ENCODE data around the gene CTRB2.

The CTRB2 gene

DNA sequence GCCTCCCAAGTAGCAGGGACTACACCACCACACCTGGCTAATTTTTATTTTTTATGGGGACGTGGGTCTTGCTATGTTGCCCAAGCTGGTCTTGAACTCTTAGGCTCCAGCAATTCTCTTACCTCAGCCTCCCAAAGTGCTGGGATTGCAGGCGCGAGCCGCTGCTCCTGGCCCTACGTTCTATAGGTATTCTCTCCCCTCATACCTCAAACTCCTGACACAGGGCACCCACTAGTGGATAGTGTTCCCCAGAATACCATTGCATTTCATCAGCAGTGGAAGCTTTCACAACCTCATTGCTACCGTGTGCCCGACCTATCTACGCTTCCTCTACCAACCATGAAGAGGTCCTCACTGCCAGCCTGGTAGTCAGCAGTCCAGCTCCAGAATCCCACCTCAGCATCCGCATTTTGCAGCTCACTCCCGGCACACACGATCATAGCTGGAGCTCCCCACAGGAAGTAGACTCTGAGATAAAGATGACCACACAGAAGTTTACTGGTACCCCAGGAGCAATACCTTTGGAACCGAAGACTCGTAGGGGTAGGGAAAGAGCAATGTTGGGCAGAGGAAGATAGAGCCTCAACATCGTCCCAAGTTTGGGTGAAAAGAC lies 9.3 kb downstream of the CTRB2 start:
- TF ChIP-seq, protein P1, sequence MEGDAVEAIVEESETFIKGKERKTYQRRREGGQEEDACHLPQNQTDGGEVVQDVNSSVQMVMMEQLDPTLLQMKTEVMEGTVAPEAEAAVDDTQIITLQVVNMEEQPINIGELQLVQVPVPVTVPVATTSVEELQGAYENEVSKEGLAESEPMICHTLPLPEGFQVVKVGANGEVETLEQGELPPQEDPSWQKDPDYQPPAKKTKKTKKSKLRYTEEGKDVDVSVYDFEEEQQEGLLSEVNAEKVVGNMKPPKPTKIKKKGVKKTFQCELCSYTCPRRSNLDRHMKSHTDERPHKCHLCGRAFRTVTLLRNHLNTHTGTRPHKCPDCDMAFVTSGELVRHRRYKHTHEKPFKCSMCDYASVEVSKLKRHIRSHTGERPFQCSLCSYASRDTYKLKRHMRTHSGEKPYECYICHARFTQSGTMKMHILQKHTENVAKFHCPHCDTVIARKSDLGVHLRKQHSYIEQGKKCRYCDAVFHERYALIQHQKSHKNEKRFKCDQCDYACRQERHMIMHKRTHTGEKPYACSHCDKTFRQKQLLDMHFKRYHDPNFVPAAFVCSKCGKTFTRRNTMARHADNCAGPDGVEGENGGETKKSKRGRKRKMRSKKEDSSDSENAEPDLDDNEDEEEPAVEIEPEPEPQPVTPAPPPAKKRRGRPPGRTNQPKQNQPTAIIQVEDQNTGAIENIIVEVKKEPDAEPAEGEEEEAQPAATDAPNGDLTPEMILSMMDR (IDR thresholded peaks at IDR 0.05; ENCODE audit: poor library complexity, severe bottlenecking) = no peak
- Histone ChIP-seq H3K4me3 (ENCODE audit: severe bottlenecking) (no peak overlapping the region), H3K9me3 (ENCODE audit: severe bottlenecking) (no peaks in the 10 kb centered on the region), H3K36me3 (ENCODE audit: low read depth) (no peaks in the 10 kb centered on the region), H3K27ac (ENCODE audit: poor library complexity, severe bottlenecking) (no peak overlapping the region), H3K27me3 (ENCODE audit: insufficient read depth, poor library complexity, severe bottlenecking) (no peaks in the 10 kb centered on the region), H3K4me1 (ENCODE audit: insufficient read depth, poor library complexity, severe bottlenecking) (peaks cover 3% of the 10 kb centered on the region)
- DNase-seq (ENCODE audit: low spot score) (no peak), ATAC-seq (ENCODE audit: low read depth) (no peak)

DNA sequence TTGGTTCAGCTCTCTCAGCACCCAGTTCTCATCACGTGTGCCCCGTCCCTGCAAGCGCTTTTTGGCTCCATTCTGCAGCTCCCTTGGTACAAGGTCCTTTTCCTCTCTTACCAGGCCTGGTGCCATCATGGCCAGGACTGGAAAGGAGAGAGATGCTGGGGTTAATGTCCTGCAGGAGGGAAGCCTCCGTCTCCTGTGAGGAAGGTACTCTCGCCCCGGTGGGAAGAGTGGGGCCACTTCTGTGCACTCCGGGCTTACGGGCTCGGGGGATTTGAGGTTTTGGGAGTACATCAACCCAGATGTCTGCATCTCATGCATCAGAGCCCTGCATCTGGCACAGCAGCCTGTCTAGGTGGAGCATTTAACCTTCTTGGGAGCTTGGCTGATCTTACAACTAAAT lies 10.1 kb downstream of the CTRB2 start:
- peaks cover 3% of the 10 kb centered on the region for H3K4me1 ChIP-seq (ENCODE audit: insufficient read depth, poor library complexity, severe bottlenecking)
- H3K36me3 ChIP-seq (ENCODE audit: low read depth) = no peaks in the 10 kb centered on the region
- TF ChIP-seq, protein P1 (IDR thresholded peaks at IDR 0.05; ENCODE audit: poor library complexity, severe bottlenecking) = no peak
- no peaks in the 10 kb centered on the region for H3K9me3 ChIP-seq (ENCODE audit: severe bottlenecking)
- H3K4me3 ChIP-seq (ENCODE audit: severe bottlenecking) = no peak overlapping the region
- H3K27ac ChIP-seq (ENCODE audit: poor library complexity, severe bottlenecking) = no peak overlapping the region
- DNase-seq (ENCODE audit: low spot score) = no peak
- no peaks in the 10 kb centered on the region for H3K27me3 ChIP-seq (ENCODE audit: insufficient read depth, poor library complexity, severe bottlenecking)
- no peak for ATAC-seq (ENCODE audit: low read depth)

DNA sequence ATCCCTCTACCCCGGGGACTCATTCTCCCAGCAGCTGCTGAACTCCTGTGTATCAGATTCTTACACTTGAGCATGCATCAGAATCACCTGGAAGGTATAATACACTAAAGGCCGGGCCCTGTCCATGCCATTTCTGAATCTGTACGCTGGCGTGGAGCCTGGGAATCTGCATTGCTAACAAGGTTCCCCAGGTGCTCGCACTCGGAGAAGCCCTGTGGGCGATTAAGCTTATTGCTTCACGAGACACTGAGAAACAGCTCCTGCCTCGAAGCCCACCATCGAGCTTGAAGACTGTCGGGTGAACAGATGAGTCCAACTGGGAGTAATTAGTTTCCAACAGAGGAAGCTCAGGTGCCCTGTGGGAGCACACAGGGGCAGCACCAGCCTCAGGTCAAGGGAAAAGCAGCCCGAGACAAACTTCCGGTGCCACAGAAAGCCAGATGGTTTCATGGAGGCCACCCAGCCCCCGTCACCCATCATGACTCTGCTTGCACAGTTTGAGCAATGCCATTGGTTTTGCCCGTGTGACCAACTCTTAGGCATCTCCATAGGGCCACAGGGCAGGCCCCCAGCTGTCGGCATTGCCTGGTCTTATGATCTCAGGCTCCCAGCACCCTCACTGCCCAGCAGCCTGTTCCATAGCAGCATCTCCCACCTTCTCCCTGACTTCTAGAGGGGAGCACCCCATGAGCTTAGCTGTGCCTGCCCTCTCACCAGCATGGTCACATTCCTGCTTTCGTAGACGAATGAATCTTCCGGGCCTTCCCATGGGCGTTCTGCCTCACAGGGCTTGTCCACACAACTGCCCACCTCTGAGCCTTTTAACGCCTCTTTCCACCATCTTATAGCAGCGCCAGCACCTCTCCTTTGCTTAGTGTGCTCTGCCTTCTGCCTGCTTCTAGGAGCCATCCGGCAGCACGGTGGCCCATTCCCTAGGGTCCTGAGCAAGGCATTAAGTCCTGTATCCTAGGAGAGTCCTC lies 10.9 kb downstream of the CTRB2 start:
- Histone ChIP-seq H3K4me3 (ENCODE audit: severe bottlenecking) (no peak overlapping the region), H3K9me3 (ENCODE audit: severe bottlenecking) (no peaks in the 10 kb centered on the region), H3K4me1 (ENCODE audit: insufficient read depth, poor library complexity, severe bottlenecking) (peaks cover 3% of the 10 kb centered on the region), H3K27me3 (ENCODE audit: insufficient read depth, poor library complexity, severe bottlenecking) (no peaks in the 10 kb centered on the region), H3K27ac (ENCODE audit: poor library complexity, severe bottlenecking) (no peak overlapping the region), H3K36me3 (ENCODE audit: low read depth) (no peaks in the 10 kb centered on the region)
- DNase-seq (ENCODE audit: low spot score) = no peak
- TF ChIP-seq, protein P1 (IDR thresholded peaks at IDR 0.05; ENCODE audit: poor library complexity, severe bottlenecking) = no peak
- no peak for ATAC-seq (ENCODE audit: low read depth)

DNA sequence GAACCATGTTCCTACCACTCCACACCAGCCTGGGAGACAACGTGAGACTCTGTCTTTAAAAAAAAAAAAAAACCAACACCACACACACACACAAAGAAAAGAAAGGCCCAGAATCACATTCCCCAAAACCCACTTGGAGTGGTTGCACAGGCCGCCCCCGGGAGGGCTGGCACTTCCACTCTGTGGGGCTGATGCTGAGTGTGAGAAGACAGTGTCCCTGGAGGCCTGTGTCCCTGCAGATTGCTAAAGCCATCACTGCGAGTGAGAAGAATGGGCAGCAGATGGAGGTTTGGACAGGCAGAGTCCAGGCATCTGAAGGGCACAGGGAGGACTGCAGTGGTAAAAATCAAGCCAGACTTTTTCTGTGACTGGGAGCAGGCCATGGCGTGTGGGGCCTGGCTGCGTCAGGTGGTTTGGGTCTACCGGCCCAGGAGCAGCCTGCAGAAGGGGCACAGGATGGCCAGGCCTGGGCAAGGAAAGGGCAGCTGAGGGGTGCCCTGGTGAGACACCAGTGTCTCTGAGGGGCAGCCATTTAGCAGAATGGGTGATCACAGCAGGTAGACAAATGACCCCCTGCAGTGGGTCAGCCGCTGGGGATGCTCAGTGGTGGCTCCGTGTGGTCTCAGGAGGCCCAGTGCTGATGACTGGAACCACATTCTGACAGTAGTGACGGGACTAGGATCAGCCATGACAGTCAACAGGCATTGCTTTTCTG lies 13.1 kb downstream of the CTRB2 start:
- no peaks in the 10 kb centered on the region for H3K27me3 ChIP-seq (ENCODE audit: insufficient read depth, poor library complexity, severe bottlenecking)
- no peak overlapping the region for H3K4me3 ChIP-seq (ENCODE audit: severe bottlenecking)
- TF ChIP-seq, protein P1 (IDR thresholded peaks at IDR 0.05; ENCODE audit: poor library complexity, severe bottlenecking) = no peak
- no peak for DNase-seq (ENCODE audit: low spot score)
- no peaks in the 10 kb centered on the region for H3K9me3 ChIP-seq (ENCODE audit: severe bottlenecking)
- H3K4me1 ChIP-seq (ENCODE audit: insufficient read depth, poor library complexity, severe bottlenecking) = no peaks in the 10 kb centered on the region
- no peak overlapping the region for H3K27ac ChIP-seq (ENCODE audit: poor library complexity, severe bottlenecking)
- ATAC-seq (ENCODE audit: low read depth) = no peak
- no peaks in the 10 kb centered on the region for H3K36me3 ChIP-seq (ENCODE audit: low read depth)

Data from RWPE2 (cell line).